Neuronal stem cell (in vitro differentiated cells): ENCODE results near the gene WDR45. TPM values are rescaled to one million over a fixed set of nuclear protein-coding genes. Genes with fewer than 3 reads are reported as not detected.

Experiments used
- small RNA-seq: library from polyadenylated mRNA; stranded (forward); fragments of <200 nt; extraction: miRNeasy Mini kit (QIAGEN cat#:217004); gene quantifications from one replicate; pipeline ENCODE3, GENCODE V24; 2013; ENCODE audit not compliant: insufficient read depth

Gene WDR45

Small RNA genes within 50 kb of the gene (small RNA-seq; reads per million reads assigned to genes)
- gene RNU4-52P = not detected
